Stimulated activated CD4-positive, alpha-beta T cell treated with anti-CD3 and anti-CD28 coated beads, Interleukin-1b, Interleukin-23, amount 100 ng/mL, for 4 hours (primary cell): ENCODE data around the gene MFAP5.
A peak's percentile ranks its signal among the peaks of the same experiment; 100 is the strongest.

Experiments used
- DNase-seq, 2 donors: peaks; one replicate each; pipeline ENCODE4 v3.0.0-alpha.2; 2020; ENCODE audit warnings: low read depth in 2 of 2

The MFAP5 gene, protein sequence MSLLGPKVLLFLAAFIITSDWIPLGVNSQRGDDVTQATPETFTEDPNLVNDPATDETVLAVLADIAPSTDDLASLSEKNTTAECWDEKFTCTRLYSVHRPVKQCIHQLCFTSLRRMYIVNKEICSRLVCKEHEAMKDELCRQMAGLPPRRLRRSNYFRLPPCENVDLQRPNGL

DNA sequence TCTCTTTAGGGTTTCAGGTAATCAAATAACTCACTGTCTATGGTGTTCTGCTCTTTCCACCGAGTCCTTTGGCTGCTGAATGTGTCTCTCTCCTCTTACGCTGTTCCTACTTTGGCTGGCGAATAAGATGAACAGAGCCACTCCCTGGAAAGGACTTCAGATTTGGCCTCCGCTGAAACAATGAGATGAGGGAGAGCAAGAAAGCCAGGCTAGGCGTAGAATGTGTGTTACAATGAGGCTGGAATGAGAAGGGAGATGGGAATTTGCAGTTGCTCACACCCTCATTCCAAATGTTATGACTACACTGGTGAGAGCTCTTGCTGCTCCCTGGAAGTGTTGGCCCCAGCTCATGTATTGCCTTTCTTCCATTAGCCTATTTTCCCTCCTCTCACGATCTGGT, at the start of gene MFAP5:
Gene MFAP5 (minus strand): TSS at position 234 of the 400 bp plus-strand sequence. CDS start 722 bp downstream, outside the sequence.
- no peak for DNase-seq

GRCh38 chr12:8709124-8709830, 46.7 kb upstream of the MFAP5 start:
- no peak for DNase-seq

DNA sequence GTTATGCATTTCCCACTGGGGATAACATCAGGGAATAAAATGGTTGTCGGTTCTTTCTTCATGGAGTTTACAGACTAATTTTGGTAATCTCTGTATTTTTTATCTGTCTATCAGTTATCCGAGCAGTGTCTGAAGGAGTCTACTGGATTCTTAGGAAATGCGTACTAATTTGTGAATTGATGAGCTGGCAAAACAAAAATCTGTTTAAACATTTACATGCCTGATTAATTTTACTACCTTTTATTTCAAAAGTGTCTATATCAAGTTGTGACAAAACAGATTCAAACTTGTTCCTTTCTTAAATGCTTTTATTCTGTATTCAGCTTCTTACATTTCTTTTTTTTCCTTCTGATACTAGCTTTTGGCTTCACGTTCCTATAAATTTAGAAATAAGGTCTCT, 39.5 kb upstream of the MFAP5 start:
- no peak for DNase-seq

GRCh38 chr12:8701046-8701660, 38.5 kb upstream of the MFAP5 start:
- DNase-seq = no peak

DNA sequence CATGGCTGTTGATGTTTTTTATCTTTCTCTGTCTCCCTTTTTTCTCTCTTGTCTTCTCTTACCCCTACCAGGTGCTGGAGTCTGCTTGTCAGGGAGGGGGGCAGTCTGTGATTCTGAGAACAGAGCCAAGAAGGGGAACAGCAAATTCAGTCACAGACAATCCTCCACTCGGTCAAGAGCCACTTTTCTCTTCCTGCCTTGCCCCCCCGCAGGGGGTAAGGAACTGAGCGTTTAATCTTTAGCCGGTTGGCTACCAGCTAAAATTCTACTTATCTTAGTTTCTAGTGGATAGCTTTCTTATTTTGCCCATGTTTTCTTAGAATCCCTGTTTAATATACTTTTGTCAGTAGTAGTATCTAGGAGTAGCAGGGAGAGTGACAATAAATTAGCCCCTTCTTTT, 37.1 kb upstream of the MFAP5 start:
- DNase-seq = no peak

GRCh38 chr12:8698879-8699278, 36.3 kb upstream of the MFAP5 start:
- DNase-seq = no peak

- DNase-seq = peak; percentile 37 to 50
These were observed 35.7 kb upstream of the MFAP5 start for GRCh38 chr12:8698132-8698851.

- peak; percentile 74 to 83 for DNase-seq
These were observed 35.0 kb upstream of the MFAP5 start, which contains the start of gene RIMKLB for GRCh38 chr12:8697476-8698131. RIMKLB (plus strand) TSS chr12:8697991; CDS start chr12:8713867, 15,876 bp downstream.

DNA sequence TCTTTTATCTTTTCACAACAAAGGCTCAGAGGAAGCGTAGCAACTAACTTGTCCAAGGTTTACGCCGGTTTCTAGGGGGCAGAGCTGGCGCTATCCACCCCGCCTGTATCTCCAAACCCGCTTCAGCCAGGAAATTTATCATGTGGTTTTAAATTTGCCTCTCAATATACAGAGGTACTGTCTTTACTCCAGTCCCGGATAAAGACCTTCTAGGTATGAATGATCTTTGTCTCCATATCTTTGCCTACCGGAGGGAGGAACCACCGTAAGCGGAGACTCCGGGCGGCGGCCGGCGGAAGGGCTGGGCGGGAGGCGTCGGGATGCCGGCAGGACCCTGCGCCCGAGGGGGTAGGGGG, 34.5 kb upstream of the MFAP5 start:
- DNase-seq = no peak

GRCh38 chr12:8696442-8697090, 33.9 kb upstream of the MFAP5 start:
- no peak for DNase-seq

DNA sequence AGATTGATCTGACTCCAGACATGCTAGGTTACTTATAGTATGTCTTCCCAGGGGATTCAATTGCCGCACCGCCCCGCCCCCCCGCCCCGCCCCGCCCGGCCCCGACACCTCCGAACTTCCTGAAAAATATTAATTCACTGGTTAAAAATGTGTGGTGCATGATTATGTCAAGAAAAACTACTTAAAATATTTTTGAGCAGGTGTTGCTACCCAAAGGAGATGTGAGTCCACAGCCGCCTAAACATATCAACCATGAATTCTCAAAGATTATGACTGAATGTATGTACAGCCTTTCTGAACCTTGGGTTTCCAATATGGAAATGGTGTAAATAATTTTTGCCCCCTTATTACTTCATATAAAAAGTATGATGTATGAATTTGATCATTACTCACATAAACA, 32.5 kb upstream of the MFAP5 start:
- DNase-seq = no peak

- DNase-seq = no peak
These were observed 29.9 kb upstream of the MFAP5 start for GRCh38 chr12:8692573-8692972.

DNA sequence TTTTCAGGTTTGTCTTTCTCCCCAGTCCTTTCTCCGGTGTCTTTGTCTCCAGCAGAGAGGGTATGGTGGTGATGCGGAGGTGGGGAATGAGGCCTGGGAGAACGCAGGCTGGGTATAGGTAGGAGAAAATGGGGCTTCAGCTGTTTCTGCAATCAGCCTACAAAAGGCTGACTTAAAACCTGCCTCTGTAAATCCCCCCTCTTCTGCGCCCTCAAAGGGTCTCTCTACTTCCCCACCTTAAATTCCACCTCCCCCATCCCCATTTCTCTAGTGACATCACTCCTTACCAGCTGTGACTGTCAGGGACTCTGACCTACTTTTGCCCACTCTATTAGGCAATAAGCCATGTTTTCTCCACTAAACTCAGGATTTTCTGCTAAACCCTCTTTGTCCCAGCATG, 27.1 kb upstream of the MFAP5 start:
- no peak for DNase-seq

DNA sequence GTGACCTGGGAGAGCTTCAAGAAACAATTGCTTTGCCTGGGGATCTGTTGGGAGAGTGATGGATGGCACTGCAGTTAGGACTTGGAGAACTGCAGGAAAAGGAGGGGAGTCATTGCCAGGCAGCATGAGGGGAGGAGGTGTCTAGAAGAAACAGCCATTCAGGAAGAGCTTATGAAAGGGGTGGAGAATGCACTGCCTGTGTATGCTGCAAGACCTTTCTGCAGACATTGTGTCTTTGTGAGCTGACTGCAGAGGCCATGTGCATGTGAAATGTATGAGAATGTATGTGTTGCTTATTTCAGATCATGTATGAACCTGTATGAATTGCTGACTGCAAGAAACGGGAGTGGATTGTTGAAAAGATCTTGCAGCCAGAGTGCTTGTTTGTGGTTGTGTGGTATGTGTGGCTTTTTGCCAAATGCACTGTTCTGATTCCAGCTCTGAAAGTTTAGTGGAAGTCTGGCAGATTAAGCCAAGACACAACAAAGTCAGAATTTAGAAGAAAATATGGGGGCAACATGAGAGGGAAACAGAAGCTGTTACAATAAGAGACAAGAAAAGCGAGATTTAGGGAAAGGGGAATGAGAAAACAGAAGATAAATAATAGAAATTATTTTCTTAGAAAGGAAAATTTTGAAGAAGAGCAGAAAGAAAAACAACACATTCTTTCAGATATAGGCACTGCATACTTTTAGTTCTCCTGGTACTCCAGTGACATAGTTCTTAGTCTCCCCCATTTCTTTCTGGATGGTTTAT, 25.4 kb upstream of the MFAP5 start:
- no peak for DNase-seq

DNA sequence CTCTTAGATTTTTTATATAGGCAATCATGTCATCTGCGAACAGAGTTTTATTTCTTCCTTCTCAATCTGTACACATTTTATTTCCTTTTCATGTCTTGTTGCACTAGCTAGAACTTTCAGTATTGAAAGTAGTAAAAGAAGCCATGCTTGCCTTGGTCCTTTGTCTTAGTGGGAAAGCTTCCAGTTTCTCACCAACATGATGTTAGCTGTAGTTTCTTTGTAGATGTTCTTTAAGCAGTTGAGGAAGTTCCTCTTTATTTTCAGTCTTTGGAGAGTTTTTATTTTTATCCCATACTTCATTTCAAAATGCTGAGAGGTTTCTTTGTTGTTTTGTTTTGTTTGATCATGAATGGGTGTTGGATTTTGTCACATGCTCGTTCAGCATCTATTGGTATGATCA, 22.4 kb upstream of the MFAP5 start:
- DNase-seq = no peak

DNA sequence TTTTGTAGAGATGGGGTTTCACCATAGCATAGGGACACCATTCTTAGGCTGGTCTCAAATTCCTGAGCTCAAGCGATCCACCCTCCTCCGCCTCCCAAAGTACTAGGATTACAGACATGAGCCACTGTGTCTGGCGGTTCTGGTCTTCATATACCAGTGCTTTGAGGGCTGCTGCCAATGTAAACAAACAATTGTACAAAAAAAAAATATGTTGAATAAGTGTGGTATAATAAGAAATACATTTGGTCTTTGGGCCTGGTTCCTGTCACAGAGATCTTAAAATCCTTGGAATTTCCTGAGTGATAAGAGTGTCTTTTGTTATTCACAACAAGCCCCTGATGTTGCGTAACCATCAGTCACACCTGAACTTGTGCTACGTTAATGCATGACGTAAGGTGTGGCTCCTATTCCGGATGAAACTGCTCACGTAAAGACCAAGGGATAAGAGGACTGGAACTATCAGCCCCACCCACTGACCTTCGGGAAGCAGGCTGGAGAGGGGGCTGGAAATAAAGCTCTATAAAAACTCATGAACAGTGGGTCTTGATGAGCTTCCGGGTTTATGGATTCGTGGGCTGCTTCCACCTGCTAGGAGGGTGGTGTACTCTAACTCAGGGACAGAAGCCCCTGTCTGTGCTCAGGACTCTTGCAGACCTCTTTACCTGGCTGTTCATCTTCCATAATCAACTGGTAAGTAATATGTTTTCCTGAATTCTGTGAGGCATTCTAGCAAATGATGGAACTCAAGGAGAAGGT, 18.7 kb upstream of the MFAP5 start:
- DNase-seq = no peak

- no peak for DNase-seq
These were observed 17.9 kb upstream of the MFAP5 start for GRCh38 chr12:8680533-8680932.

DNA sequence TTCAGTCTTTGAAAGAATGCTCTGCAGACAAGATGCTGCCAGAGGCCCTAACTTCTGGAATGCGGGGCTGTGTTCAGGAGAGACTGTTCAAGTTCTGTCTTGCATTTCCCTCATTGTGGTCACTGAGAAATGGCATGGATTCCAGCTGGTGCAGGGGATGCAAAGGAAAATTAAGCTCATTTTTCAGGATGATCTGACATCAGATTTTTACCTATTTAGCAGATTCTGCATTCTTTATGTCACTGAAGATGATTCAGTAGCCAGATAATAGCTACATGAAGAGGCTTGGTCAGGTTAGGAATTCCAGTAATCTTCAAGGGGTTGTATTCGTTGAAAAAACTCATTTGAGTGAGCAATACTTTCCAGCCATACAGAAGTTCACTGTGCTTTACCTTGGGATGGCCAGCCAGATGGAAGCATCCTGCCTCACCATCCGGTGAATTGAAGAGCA, 16.1 kb upstream of the MFAP5 start:
- DNase-seq = no peak

DNA sequence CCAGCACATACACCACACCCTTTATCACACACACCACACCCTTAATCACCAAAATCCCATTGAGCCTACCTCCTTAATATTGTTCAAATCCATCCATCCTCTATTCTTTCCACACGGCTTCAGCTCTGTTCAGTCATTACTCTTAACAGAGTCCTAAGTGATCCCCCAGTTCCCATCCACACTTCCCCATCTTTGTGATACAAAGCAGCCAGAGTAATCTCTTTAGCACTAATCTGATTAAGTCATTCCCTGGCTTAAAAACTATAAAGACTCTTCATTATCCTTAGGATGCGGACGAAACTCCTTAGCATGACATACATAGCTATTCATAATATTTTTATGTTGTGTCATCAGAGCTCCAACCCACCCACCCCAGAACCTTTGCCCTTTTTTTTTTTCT, 14.7 kb upstream of the MFAP5 start:
- DNase-seq = no peak

DNA sequence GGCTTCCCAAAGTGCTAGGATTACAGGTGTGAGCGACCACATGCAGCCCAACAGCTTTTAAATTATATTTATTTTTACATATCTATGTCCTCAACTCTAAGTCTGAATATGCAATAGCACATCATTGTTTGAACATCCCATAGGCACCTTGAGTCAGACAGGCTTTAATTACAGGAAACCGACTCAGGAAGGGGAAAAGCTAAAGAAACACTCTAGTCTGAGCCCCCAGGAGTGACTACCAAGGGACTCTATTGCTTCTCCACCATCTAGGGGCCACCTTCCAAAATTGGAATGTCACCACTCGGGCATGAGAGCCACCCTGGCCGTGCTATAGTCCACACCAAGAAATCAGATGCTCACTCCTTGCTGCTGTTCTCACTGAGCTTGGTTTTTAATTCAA, 14.0 kb upstream of the MFAP5 start:
- DNase-seq = no peak
